Peyer's patch (tissue), 4 donors: ENCODE data around the gene CERKL.

Experiments used
- POLR2A ChIP-seq, 2 donors: fragments of 450-650 bp; IDR thresholded peaks; one replicate each; pipeline ENCODE4 v1.5.1; 2017; ENCODE audit warnings: antibody characterized with exemption in 2 of 2, mild to moderate bottlenecking in 2 of 2, moderate library complexity in 2 of 2
- TF ChIP-seq, protein P1 (sequence below), 6 experiments: fragments of 450-650 bp in 4 of 6; fragments of 200-600 bp in 2 of 6; sonication (generic) in 1 of 6; IDR thresholded peaks; one replicate each; pipeline ENCODE4 v1.5.1; 2017 to 2019; ENCODE audit warnings: antibody characterized with exemption in 6 of 6, mild to moderate bottlenecking in 3 of 6, moderate library complexity in 1 of 6

DNA sequence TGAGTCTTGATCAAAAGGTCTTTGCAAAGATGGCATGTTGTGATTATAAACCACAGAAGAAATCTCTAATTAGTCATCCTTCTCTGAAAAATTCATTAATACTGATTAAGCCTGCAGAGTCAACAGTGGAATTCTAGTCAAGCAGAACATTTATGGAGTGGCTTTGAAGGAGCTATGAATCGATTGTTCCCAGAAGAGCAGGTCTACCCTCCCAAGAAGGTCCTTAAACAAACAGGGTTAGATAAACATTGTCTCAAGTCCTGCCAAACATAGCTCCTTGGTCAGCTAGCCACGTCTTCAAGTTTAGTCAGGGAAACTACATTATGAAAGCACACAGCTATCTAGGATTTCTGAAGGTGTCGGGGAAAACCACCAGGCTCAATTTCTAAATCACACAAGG is 110.8 kb downstream of the CERKL start:
- TF ChIP-seq, protein P1, sequence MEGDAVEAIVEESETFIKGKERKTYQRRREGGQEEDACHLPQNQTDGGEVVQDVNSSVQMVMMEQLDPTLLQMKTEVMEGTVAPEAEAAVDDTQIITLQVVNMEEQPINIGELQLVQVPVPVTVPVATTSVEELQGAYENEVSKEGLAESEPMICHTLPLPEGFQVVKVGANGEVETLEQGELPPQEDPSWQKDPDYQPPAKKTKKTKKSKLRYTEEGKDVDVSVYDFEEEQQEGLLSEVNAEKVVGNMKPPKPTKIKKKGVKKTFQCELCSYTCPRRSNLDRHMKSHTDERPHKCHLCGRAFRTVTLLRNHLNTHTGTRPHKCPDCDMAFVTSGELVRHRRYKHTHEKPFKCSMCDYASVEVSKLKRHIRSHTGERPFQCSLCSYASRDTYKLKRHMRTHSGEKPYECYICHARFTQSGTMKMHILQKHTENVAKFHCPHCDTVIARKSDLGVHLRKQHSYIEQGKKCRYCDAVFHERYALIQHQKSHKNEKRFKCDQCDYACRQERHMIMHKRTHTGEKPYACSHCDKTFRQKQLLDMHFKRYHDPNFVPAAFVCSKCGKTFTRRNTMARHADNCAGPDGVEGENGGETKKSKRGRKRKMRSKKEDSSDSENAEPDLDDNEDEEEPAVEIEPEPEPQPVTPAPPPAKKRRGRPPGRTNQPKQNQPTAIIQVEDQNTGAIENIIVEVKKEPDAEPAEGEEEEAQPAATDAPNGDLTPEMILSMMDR (IDR thresholded peaks at IDR 0.05), result no peak
- TF ChIP-seq POLR2A (IDR thresholded peaks at IDR 0.05), result no peak
